Measurements from ENCODE around the gene FAM135A. TPM values are rescaled to one million over a fixed set of nuclear protein-coding genes. Genes with fewer than 3 reads are reported as not detected.

FAM135A gene
- total and polyA plus RNA-seq, 10 of the 15 experiments (the other 5 are each of a cell fraction or from before 2014, with no cell fraction given), result 3.9 to 24.5 (median 13.7) TPM

DNA sequence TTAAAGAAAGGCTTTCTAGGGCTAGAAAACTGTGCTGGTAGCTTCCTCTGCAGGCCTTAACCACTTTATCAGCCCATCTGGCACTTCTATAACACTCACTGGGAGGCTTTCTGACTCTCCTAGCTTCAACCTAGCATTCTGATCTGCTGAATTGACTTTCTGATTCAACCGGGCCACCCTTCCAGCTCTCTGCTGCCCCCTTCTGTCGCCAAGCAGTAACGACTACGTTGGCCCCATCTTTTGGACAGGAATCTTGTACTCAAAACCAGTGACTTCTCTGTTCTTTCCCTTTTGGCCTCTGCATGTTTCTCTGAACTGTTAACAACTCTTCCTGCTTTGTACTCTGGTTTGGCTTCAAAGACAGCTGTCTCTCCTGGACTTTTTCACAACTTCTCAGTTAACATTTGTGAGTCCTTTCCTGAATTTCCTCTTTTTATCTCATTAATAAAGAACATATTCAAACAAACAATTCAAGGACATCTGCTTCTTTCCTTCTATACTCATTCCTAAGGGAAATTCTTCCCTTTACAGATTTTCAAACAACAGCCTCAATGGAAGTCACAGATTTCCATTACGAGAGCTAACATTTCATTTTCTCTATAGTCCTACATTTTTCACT is 43.9 kb upstream of the FAM135A start:
- intact Hi-C loops (cut with micrococcal nuclease; ENCODE audit: unreplicated experiment) (loop anchor here (1.0 kb wide), 2 partner anchors 59 to 148 kb away; no protein-coding TSS in a partner anchor), in situ Hi-C loops (cut with MboI) (loop anchor here (5.0 kb wide), 1 partner anchor 147 kb away; no protein-coding TSS in a partner anchor)
- SMC1A ChIA-PET (ENCODE audit: uncharacterized antibody, unreplicated experiment), result interaction anchor here (0.6 to 5.9 kb wide), 18 partner anchors 10 to 644 kb away, joined by 3 to 103 read pairs (median 4); no protein-coding TSS in a partner anchor
- POLR2A ChIA-PET, result no interaction called here
- Histone ChIP-seq H3K4me1 (ENCODE audit: control insufficient read depth, insufficient read depth, low read length) (no peaks in the 10 kb centered on the region), H3K4me3 (no peak overlapping the region), H3K4me2 (ENCODE audit: control insufficient read depth, insufficient read depth) (no peak overlapping the region), H3K9me3 (replicated peaks; ENCODE audit: control insufficient read depth, insufficient read depth, low read length) (no peaks in the 10 kb centered on the region), H2AFZ (ENCODE audit: control insufficient read depth, low read depth, low read length) (no peak overlapping the region), H3K36me3 (ENCODE audit: control insufficient read depth in 2 of 2, insufficient read depth in 2 of 2, low read length in 1 of 2) (no peaks in the 10 kb centered on the region), H3K79me2 (ENCODE audit: control insufficient read depth, insufficient read depth, low read length) (no peaks in the 10 kb centered on the region), H3K27ac (ENCODE audit: control insufficient read depth, insufficient read depth) (no peak overlapping the region), H3K27me3 (replicated peaks in 1 of 2; ENCODE audit: control insufficient read depth in 2 of 2, insufficient read depth in 2 of 2, low read length in 1 of 2) (no peaks in the 10 kb centered on the region; a peak in 3 of 4 replicates), H3K9ac (ENCODE audit: control insufficient read depth, insufficient read depth, low read length) (no peak overlapping the region), H4K20me1 (ENCODE audit: control insufficient read depth, insufficient read depth) (no peaks in the 10 kb centered on the region)
- TF ChIP-seq CREM (IDR thresholded peaks at IDR 0.05; ENCODE audit: low read depth) (peak; percentile 58; the same call in 1 of the 2 replicates), ZSCAN29 (IDR thresholded peaks at IDR 0.05) (no peak), SMC3 (IDR thresholded peaks at IDR 0.05; ENCODE audit: borderline replicate concordance, low read length) (peak; percentile 88), EZH2 (IDR thresholded peaks at IDR 0.05; ENCODE audit: borderline replicate concordance, control insufficient read depth, low read depth, low read length) (no peak), CHD4 (IDR thresholded peaks at IDR 0.05) (no peak), YY1 (IDR thresholded peaks at IDR 0.05; ENCODE audit: low read depth, low read length) (peak; percentile 75), RAD21 (IDR thresholded peaks at IDR 0.05; ENCODE audit: insufficient read depth, low read depth, low read length) (peak; percentile 86), CBX3 (IDR thresholded peaks at IDR 0.05; ENCODE audit: borderline replicate concordance, low read depth) (no peak), ESRRA (IDR thresholded peaks at IDR 0.05; ENCODE audit: low read length) (no peak)
- TF ChIP-seq, protein P1, sequence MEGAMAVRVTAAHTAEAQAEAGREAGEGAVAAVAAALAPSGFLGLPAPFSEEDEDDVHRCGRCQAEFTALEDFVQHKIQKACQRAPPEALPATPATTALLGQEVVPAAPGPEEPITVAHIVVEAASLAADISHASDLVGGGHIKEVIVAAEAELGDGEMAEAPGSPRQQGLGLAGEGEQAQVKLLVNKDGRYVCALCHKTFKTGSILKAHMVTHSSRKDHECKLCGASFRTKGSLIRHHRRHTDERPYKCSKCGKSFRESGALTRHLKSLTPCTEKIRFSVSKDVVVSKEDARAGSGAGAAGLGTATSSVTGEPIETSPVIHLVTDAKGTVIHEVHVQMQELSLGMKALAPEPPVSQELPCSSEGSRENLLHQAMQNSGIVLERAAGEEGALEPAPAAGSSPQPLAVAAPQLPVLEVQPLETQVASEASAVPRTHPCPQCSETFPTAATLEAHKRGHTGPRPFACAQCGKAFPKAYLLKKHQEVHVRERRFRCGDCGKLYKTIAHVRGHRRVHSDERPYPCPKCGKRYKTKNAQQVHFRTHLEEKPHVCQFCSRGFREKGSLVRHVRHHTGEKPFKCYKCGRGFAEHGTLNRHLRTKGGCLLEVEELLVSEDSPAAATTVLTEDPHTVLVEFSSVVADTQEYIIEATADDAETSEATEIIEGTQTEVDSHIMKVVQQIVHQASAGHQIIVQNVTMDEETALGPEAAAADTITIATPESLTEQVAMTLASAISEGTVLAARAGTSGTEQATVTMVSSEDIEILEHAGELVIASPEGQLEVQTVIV (IDR thresholded peaks at IDR 0.05; ENCODE audit: borderline replicate concordance, partially characterized antibody), result no peak
- TF ChIP-seq, protein P2, sequence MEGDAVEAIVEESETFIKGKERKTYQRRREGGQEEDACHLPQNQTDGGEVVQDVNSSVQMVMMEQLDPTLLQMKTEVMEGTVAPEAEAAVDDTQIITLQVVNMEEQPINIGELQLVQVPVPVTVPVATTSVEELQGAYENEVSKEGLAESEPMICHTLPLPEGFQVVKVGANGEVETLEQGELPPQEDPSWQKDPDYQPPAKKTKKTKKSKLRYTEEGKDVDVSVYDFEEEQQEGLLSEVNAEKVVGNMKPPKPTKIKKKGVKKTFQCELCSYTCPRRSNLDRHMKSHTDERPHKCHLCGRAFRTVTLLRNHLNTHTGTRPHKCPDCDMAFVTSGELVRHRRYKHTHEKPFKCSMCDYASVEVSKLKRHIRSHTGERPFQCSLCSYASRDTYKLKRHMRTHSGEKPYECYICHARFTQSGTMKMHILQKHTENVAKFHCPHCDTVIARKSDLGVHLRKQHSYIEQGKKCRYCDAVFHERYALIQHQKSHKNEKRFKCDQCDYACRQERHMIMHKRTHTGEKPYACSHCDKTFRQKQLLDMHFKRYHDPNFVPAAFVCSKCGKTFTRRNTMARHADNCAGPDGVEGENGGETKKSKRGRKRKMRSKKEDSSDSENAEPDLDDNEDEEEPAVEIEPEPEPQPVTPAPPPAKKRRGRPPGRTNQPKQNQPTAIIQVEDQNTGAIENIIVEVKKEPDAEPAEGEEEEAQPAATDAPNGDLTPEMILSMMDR (IDR thresholded peaks at IDR 0.05 in 2 of 3, conservative IDR thresholded peaks at IDR 0.05 in 1 of 3; ENCODE audit: control insufficient read depth in 2 of 3, extremely low read depth in 1 of 3, insufficient read depth in 1 of 3, low read depth in 3 of 3, low read length in 3 of 3), result peak; percentile 90 to 93 (median 90)
- FAIRE-seq (peak; percentile 89), DNase-seq (ENCODE audit: low read depth, low spot score) (peak; percentile 21), ATAC-seq (peak; percentile 96)
- CTCF ChIA-PET, result interaction anchor here (0.6 to 10.2 kb wide), 38 partner anchors 11 to 646 kb away, joined by 3 to 257 read pairs (median 4); partner anchors contain the start of genes FAM135A and SDHAF4
- RAD21 ChIA-PET (ENCODE audit: unreplicated experiment), result interaction anchor here (0.5 to 8.1 kb wide), 11 partner anchors 10 to 641 kb away, joined by 3 to 84 read pairs (median 4); no protein-coding TSS in a partner anchor
- no TSS peak for BruUV-seq (replicated peaks)
- 13% methylated on average over 5 of the region's 5 CpGs for WGBS (ENCODE audit: insufficient coverage, insufficient replicate concordance, low lambda C conversion rate, missing lambda C conversion rate)

Measured in GM12878 (cell line).